ENCODE data around the gene PDIK1L.

PDIK1L gene

DNA sequence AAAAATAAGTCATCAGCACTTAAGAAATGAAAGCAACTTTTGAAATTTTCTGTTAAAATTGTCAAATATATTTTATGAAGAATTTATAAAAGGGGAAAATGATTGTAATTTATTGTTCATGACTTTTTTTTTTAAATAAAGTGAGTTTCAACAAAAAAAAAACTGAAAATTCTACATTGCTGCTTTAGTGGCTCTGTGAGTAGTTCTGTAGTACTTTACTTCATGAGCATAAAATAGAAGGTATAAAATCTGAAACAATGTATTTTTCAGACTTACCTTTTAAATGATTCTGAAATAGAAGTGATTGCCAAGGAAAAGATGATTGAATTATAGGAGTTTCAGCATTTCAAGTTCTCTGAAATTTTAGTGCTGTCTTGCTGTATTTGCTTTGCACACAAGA lies 13.8 kb downstream of the PDIK1L start:
- Histone ChIP-seq H3K4me3 (replicated peaks; ENCODE audit: low read depth, low read length) (no peak overlapping the region), H3K36me3 (ENCODE audit: control insufficient read depth, insufficient read depth, low read length) (no peaks in the 10 kb centered on the region; the same call in 1 of the 2 replicates), H3K27me3 (replicated peaks; ENCODE audit: control insufficient read depth, insufficient read depth, low read length) (no peaks in the 10 kb centered on the region)
- TF ChIP-seq, protein P1, sequence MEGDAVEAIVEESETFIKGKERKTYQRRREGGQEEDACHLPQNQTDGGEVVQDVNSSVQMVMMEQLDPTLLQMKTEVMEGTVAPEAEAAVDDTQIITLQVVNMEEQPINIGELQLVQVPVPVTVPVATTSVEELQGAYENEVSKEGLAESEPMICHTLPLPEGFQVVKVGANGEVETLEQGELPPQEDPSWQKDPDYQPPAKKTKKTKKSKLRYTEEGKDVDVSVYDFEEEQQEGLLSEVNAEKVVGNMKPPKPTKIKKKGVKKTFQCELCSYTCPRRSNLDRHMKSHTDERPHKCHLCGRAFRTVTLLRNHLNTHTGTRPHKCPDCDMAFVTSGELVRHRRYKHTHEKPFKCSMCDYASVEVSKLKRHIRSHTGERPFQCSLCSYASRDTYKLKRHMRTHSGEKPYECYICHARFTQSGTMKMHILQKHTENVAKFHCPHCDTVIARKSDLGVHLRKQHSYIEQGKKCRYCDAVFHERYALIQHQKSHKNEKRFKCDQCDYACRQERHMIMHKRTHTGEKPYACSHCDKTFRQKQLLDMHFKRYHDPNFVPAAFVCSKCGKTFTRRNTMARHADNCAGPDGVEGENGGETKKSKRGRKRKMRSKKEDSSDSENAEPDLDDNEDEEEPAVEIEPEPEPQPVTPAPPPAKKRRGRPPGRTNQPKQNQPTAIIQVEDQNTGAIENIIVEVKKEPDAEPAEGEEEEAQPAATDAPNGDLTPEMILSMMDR (IDR thresholded peaks at IDR 0.05; ENCODE audit: insufficient read depth, low read length, poor library complexity, severe bottlenecking), result no peak
- DNase-seq (ENCODE audit: extremely low read depth, insufficient read length), result no peak

DNA sequence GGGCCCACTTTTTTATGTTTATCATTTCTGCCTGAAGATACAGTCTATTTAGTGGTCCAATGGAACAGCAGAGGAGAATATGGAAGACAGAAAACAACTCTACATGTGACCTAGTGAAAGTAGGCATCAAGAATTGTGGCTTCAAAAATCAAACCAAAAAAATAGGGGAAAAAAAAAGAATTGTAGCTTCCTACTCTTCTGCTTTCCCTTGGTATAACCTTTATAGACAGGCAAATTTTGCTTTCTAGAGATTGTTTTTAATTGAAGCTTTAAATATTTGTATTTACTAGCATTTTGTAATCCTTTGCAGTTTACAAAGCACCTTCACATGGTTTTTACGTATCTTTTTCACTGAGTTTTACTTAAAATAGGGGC lies 14.3 kb downstream of the PDIK1L start:
- no peaks in the 10 kb centered on the region; the same call in 1 of the 2 replicates for H3K27me3 ChIP-seq (replicated peaks; ENCODE audit: control insufficient read depth, insufficient read depth, low read length)
- H3K4me3 ChIP-seq (replicated peaks; ENCODE audit: low read depth, low read length), result no peak overlapping the region
- no peak for DNase-seq (ENCODE audit: extremely low read depth, insufficient read length)
- H3K36me3 ChIP-seq (ENCODE audit: control insufficient read depth, insufficient read depth, low read length), result no peaks in the 10 kb centered on the region
- TF ChIP-seq, protein P1 (IDR thresholded peaks at IDR 0.05; ENCODE audit: insufficient read depth, low read length, poor library complexity, severe bottlenecking), result no peak

DNA sequence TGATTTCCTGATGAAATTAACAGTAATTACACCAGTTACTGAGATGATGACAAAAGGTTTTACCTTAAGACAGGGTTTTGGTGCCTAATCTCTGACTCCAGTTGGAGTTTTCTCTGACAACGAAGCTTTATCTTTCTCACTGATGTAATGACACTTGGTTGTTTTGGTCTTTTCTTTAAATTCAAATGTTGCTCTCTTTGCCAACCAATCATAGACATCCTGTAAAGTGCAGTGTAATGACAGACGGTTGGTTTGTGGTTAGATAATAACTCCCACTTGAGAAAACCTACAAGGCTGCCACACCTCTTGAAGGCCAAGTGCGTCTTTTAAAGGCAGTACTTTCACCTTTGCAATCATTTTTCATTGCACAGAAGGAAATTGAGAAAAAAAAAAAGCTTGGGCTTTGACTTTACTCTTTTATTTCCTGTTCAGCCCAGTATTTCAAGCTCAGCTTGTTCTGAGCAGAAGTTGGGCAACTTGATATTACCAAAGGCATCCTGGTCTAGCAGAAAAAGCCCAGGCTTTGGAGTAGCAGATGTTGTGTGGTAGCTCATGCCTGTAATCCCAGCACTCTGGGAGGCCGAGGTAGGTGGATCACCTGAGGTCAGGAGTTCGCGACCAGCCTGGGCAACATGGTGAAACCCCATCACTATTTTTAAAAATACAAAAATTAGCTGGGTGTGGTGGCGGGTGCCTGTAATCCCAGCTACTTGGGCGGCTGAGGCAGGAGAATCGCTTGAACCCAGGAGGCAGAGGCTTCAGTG lies 14.9 kb downstream of the PDIK1L start:
- no peak overlapping the region for H3K4me3 ChIP-seq (replicated peaks; ENCODE audit: low read depth, low read length)

DNA sequence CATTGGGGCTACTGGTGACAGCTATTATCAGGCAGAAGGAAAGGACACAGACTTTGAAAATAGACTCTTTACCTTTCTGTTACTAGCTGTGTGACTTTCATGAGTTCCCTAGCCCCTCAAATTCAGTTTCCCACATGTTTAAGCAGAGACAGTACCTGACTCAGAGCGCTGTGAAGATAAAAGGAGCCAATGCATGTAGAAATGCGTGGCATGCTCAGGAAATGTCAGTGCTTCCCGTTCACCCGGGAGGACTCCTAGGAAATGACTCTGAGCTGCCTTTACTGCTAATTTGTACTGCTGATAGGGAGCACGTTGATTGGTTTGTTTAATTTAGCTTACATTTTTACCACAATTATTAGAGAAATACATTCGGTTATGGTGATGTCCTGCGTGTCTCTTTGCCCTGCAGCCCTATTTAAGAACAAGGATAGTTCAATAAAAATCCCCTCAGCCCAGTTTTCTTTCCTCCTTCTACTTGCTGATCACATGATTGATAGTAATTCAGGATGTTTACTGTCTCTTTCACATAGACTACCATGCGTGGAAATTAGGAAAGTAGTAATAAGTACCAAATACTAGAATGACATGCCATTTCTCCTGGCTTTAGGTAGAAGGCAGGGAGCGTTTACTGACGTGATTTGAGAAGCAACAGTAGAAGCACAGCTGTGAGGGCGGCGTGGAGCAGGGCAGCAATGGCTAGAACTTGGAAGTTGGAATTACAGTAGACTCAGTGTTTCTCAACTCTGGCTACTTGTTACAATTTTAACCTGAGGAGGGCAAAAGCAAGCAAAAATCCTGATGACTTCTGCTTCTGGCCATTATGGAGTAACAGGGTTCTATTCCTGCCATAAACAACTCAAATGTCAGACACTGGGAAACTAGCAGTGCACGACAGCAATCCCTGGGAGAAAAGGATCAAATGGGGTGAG lies 15.9 kb downstream of the PDIK1L start:
- no peak overlapping the region for H3K4me3 ChIP-seq (replicated peaks; ENCODE audit: low read depth, low read length)
- TF ChIP-seq, protein P1 (IDR thresholded peaks at IDR 0.05; ENCODE audit: insufficient read depth, low read length, poor library complexity, severe bottlenecking), result no peak
- no peaks in the 10 kb centered on the region; the same call in 1 of the 2 replicates for H3K27me3 ChIP-seq (replicated peaks; ENCODE audit: control insufficient read depth, insufficient read depth, low read length)
- no peak for DNase-seq (ENCODE audit: extremely low read depth, insufficient read length)
- H3K36me3 ChIP-seq (ENCODE audit: control insufficient read depth, insufficient read depth, low read length), result no peaks in the 10 kb centered on the region

More for the DNA sequence above, 14.9 kb downstream of the PDIK1L start:
- TF ChIP-seq, protein P1 (IDR thresholded peaks at IDR 0.05; ENCODE audit: insufficient read depth, low read length, poor library complexity, severe bottlenecking), result no peak
- H3K36me3 ChIP-seq (ENCODE audit: control insufficient read depth, insufficient read depth, low read length), result no peaks in the 10 kb centered on the region
- no peaks in the 10 kb centered on the region; the same call in 1 of the 2 replicates for H3K27me3 ChIP-seq (replicated peaks; ENCODE audit: control insufficient read depth, insufficient read depth, low read length)
- peak; percentile 57 for DNase-seq (ENCODE audit: extremely low read depth, insufficient read length)

DNA sequence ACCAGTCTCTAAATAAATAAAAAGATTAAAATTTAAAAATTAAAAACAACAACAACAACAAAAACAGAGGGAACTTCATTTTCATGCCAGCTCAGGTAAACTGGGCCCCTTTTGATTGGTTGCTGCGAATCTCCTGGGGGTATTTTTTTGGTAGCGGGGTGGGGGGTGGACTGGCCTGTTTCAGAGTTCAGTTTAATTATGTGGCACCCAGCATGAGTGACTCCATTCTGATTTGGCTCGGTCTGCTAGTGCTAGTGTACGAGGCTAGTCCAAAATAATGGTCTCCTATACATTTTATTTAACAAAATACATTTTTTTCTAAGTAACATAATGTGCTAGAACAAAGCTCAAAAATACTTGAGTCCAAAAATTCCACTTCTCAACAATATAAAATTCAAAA lies 18.2 kb downstream of the PDIK1L start:
- TF ChIP-seq, protein P1 (IDR thresholded peaks at IDR 0.05; ENCODE audit: insufficient read depth, low read length, poor library complexity, severe bottlenecking), result no peak
- Histone ChIP-seq H3K36me3 (ENCODE audit: control insufficient read depth, insufficient read depth, low read length) (no peaks in the 10 kb centered on the region), H3K27me3 (replicated peaks; ENCODE audit: control insufficient read depth, insufficient read depth, low read length) (no peaks in the 10 kb centered on the region; the same call in 1 of the 2 replicates), H3K4me3 (replicated peaks; ENCODE audit: low read depth, low read length) (no peak overlapping the region)
- no peak for DNase-seq (ENCODE audit: extremely low read depth, insufficient read length)

Data from GM06990 (cell line).